GM21786 (cell line): Measurements from ENCODE around the gene DENND5B.
"Not testable (repeated sequence)": the region's sequence is repeated elsewhere in the genome, so short reads cannot be mapped to it uniquely, and the experiment has no call there.

Source experiments
- ATAC-seq: cut with Tn5 transposase; IDR thresholded peaks from one replicate; pipeline ENCODE4 v1.9.1; 2021; ENCODE audit not compliant: unreplicated experiment

DENND5B gene

DNA sequence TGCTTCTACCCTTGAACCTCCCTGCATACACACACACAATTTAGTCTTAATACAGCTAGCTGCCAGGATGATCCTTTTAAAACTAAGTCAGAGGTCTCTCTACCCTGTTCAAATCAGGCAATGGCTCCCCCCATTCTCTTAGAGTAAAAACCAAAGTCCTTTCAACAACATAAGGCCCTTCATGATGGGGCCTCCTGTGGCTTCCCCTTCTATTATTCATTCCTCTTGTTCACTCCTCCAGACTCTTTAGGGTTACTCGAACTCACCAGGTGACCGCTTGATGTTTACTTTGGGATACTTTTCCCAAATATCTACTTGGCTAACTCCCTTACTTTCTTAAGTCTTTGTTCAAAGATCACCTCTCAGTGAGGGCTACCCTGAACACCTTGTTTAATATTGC lies 30.4 kb downstream of the DENND5B start:
- no peak for ATAC-seq

GRCh38 chr12:31558521-31558920 lies 32.4 kb downstream of the DENND5B start:
- no peak for ATAC-seq

GRCh38 chr12:31557707-31558106 lies 33.2 kb downstream of the DENND5B start:
- ATAC-seq, result no peak

- ATAC-seq, result not testable (repeated sequence)
Observed at GRCh38 chr12:31555466-31555865, 35.5 kb downstream of the DENND5B start.

GRCh38 chr12:31550590-31550989 lies 40.3 kb downstream of the DENND5B start:
- ATAC-seq, result not testable (repeated sequence)

- ATAC-seq, result no peak
Observed at GRCh38 chr12:31536672-31537071, 54.3 kb downstream of the DENND5B start.

- ATAC-seq, result no peak
Observed at GRCh38 chr12:31533470-31533869, 57.5 kb downstream of the DENND5B start.

DNA sequence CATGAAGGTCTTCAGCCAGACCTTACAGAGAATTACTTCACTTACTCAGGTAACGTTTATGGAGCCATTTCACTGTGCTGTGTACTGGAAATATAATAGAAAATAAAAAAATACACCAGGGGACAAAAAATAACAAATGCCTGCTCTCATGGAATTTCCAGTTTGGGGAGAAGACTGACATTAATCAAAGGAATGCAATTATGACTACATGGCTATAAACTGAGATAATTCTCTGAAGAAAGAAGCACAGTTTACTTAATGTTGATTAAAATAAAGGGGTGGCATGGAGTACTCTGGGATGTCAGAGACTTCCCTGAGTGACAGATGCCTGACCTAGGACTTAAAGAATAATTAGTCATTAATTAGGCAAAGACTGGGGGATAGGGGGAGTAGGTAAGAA lies 59.0 kb downstream of the DENND5B start:
- no peak for ATAC-seq

GRCh38 chr12:31528095-31528494 lies 62.8 kb downstream of the DENND5B start:
- ATAC-seq, result no peak

DNA sequence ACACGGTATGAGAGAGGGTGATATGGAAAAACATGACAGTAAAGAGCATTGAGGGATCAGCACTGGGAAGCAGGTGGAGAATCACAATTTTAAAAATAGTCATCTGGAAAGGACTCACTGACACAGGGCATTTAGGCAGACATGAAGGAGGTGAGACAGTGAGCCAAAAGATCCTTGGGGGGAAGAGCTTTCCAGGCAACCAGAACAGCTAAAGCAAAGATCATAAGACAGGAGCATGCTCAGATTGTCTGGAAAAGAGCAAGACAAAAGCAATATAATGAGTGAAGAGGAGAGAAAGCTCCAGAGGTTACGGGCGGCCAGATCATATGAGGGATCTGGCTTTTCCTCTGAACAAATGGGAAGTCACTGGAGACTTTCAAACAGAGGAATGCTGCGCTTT lies 63.9 kb downstream of the DENND5B start:
- no peak for ATAC-seq

DNA sequence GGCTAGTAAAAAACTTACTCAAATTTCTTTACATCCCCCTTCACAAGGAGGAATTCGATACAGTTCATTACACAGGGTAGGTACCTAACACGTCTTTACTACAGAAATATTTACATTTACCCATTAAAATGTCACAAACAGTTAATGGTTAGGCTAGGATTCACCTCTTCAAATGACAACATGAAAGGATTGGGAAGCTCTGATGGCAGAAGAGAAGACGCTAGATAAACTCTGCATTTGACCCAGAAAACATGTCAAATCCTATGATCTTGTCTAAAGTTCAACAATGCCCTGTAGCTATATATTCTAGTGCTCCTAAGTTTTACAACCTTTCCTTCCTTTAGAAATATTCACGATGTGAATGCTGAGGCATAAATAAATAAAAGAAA lies 64.8 kb downstream of the DENND5B start:
- no peak for ATAC-seq

GRCh38 chr12:31525496-31526157 lies 65.3 kb downstream of the DENND5B start:
- ATAC-seq, result no peak

- ATAC-seq, result peak; percentile 84
Observed at GRCh38 chr12:31524791-31525495, 66.0 kb downstream of the DENND5B start.

GRCh38 chr12:31523306-31523705 lies 67.6 kb downstream of the DENND5B start:
- no peak for ATAC-seq

DNA sequence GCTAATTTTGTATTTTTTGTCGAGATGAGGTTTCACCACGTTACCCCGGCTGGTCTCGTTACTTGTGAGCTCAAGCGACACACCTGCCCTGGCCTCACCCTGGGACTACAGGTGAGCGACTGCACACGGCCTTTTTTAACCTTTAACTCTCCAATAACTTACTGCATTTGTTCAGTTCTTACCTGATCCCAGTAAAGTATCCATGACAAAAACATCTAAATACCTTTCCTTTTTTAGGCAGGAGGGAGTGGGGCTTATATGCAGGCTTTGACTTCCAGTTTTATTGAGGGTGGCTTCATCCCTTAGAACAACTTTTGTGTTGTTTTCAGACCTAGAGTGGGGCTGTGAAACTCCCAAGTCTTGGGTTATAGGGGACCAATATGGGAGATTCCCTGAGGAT lies 68.3 kb downstream of the DENND5B start:
- no peak for ATAC-seq

DNA sequence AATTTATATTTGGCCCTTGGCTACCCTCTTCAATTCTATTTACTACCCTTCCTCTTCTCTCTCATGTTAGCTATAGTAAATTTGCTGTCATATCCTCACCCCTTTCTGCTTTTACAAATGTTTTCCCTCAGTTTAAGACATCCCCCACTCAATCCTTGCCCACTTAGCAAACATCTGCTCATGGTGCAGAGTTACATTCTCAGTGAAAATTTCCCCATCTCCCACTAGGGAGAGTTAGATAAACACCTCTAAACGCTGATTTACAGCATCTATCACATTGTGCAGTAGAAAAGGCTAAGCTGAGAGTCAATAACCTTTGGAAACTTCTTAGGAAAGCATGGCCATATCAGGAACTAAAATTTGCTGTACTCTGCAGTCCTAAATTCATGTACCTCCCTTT lies 69.0 kb downstream of the DENND5B start:
- no peak for ATAC-seq

GRCh38 chr12:31519511-31519910 lies 71.4 kb downstream of the DENND5B start:
- ATAC-seq, result no peak

DNA sequence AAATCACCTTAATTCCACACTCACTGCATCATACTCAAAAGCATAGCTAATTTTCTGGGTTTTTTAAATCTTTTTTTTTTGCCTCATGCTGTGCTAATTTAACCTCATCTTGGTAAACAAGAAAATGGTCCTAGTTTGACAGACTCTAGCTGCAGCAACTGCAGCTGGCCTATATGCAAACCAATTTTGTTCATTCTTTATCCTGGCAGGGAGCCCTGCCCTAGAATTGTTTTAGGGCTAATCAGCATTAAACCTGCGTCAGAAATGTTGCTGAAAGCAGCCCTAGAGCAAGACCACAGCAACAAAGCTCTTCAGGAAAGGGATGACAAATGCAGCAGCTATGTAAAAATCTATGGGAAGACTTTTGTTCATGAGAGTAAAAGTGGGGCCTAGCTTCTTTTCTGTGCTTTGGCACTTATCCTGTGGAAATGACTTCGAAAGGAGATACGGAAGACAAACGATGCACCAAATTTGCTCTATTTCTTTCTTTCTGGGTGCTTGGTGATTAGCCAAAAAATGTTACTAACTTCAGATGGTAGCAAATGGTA lies 72.2 kb downstream of the DENND5B start:
- no peak for ATAC-seq

DNA sequence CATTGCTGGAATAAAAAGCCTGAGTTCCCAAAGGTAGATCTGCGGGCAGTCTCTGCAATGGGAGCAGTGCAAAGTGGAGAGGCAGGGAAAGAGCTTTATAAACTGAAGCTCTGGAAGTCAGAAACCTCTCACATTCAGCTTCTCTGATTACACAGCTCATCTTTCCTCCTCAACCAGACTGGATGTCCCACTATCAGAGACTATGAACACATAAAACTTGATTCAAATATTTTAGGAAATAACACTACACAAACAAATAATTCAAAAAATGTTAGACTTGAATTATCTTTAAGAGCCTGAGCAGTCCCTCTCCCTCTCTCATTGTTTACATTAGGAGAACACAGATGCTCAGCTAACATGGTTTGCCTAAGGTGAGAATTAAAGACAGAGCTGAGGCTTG lies 72.9 kb downstream of the DENND5B start:
- ATAC-seq, result no peak

GRCh38 chr12:31516702-31517101 lies 74.2 kb downstream of the DENND5B start:
- ATAC-seq, result no peak

GRCh38 chr12:31514912-31515311 lies 76.0 kb downstream of the DENND5B start:
- no peak for ATAC-seq

DNA sequence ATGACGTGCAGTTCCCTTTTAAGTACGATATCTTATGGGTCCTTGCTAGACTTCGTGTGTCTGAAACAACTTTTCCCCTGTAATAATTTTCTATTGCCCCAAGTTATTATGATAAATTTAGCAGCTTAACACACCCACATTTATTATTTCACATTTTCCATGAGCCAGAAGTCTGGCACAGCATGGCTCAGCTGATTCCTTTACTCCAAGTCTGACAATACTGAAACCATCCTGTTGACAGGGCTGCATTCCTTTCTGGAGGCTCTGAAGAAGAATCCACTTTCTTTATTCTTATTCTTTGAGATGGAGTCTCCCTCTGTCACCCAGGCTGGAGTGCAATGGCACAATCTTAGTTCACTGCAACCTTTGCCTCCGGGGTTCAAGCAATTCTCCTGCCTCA lies 80.9 kb downstream of the DENND5B start:
- ATAC-seq, result no peak
